HG03469 (cell line): ENCODE data around the gene TAS1R1.
"Not testable (repeated sequence)": the region's sequence is repeated elsewhere in the genome, so short reads cannot be mapped to it uniquely, and the experiment has no call there.

ENCODE experiments used
- ATAC-seq: cut with Tn5 transposase; IDR thresholded peaks from one replicate; pipeline ENCODE4 v1.9.1; 2021; ENCODE audit warnings: mild to moderate bottlenecking, moderate library complexity, moderate number of reproducible peaks; ENCODE audit not compliant: unreplicated experiment

Gene TAS1R1

GRCh38 chr1:6519935-6520671, 35.0 kb upstream of the TAS1R1 start:
- ATAC-seq, result no peak

- no peak for ATAC-seq
Measured at GRCh38 chr1:6521536-6521935, 33.6 kb upstream of the TAS1R1 start.

GRCh38 chr1:6523566-6523965, 31.5 kb upstream of the TAS1R1 start:
- no peak for ATAC-seq

GRCh38 chr1:6526316-6526715, 28.8 kb upstream of the TAS1R1 start:
- ATAC-seq, result no peak

GRCh38 chr1:6528492-6528891, 26.6 kb upstream of the TAS1R1 start:
- no peak for ATAC-seq

GRCh38 chr1:6530504-6531160, 24.5 kb upstream of the TAS1R1 start:
- ATAC-seq, result no peak

GRCh38 chr1:6531996-6532395, 23.1 kb upstream of the TAS1R1 start:
- no peak for ATAC-seq

GRCh38 chr1:6534248-6534822, 20.8 kb upstream of the TAS1R1 start:
- no peak for ATAC-seq

- ATAC-seq, result no peak
Measured at GRCh38 chr1:6535214-6535613, 19.9 kb upstream of the TAS1R1 start.

GRCh38 chr1:6536291-6536690, 18.8 kb upstream of the TAS1R1 start:
- ATAC-seq, result no peak

- no peak for ATAC-seq
Measured at GRCh38 chr1:6538956-6539355, 16.2 kb upstream of the TAS1R1 start.

- ATAC-seq, result no peak
Measured at GRCh38 chr1:6544831-6545230, 10.3 kb upstream of the TAS1R1 start.

GRCh38 chr1:6545276-6546112, 9.6 kb upstream of the TAS1R1 start:
- no peak for ATAC-seq

GRCh38 chr1:6546326-6546725, 8.8 kb upstream of the TAS1R1 start:
- no peak for ATAC-seq

- ATAC-seq, result no peak
Measured at GRCh38 chr1:6547301-6547700, 7.8 kb upstream of the TAS1R1 start.

GRCh38 chr1:6554031-6554906, 838 bp upstream of the TAS1R1 start, which contains the start of gene NOL9:
Gene NOL9 (minus strand): TSS chr1:6554513. CDS start chr1:6554502, 11 bp downstream.
- peak; percentile 72 for ATAC-seq

GRCh38 chr1:6557597-6557996, 2.5 kb downstream of the TAS1R1 start:
- ATAC-seq, result no peak

- not testable (repeated sequence) for ATAC-seq
Measured at GRCh38 chr1:6559161-6559560, 4.1 kb downstream of the TAS1R1 start.

- ATAC-seq, result no peak
Measured at GRCh38 chr1:6560267-6560666, 5.2 kb downstream of the TAS1R1 start.

- no peak for ATAC-seq
Measured at GRCh38 chr1:6569033-6569432, 13.9 kb downstream of the TAS1R1 start.
